ENCODE measurements around the gene NEURL1.

Gene NEURL1

DNA sequence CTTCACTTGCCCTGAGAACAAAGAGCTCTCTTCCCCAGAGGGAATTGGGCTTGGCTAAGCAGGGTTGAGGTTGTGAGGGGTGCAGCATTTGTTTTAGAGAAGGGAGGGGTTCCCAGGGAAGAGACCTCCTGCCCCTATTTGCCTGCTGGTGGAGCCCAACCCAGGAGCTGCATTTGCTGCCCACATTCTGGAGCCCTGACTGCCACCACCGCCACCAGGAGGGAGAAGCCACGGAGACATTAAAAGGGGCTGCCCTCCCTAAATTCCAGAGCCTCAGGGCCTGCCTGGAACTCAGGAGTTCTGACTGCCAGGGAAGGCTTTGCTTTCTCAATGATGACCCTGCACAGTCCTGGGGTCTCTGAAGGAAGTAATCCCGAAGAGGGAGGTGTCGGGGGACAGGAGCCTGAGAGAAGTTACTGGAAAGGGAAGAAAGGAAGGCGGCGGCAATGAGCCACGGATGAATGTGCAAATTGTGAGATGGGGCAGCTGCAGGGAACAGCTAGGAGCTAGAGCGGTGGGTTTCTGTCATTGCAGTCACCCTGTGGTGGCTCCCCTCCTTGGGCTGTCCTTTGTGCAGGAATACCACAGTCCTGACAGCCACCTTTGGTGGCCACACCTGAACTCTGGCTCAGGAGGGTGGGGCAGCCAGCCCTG, 51.3 kb downstream of the NEURL1 start:
- H3K9ac ChIP-seq (ENCODE audit: insufficient read length, low read depth), result no peak overlapping the region
- H3K4me3 ChIP-seq (ENCODE audit: insufficient read length, low read depth), result no peak overlapping the region
- H3K27me3 ChIP-seq (ENCODE audit: insufficient read depth, insufficient read length), result no peaks in the 10 kb centered on the region
- H3K9me3 ChIP-seq (ENCODE audit: insufficient read depth, low read length), result no peaks in the 10 kb centered on the region
- TF ChIP-seq ZNF274 (IDR thresholded peaks at IDR 0.05; ENCODE audit: low read depth, low read length) (no peak), YY1 (IDR thresholded peaks at IDR 0.05; ENCODE audit: insufficient read depth, insufficient read length) (no peak), SUZ12 (IDR thresholded peaks at IDR 0.05; ENCODE audit: extremely low read depth, insufficient read depth, insufficient read length) (no peak)
- H3K4me1 ChIP-seq (ENCODE audit: insufficient read depth, insufficient read length), result peaks cover 19% of the 10 kb centered on the region
- H3K36me3 ChIP-seq (ENCODE audit: insufficient read depth, insufficient read length, low read length), result no peaks in the 10 kb centered on the region
- no peak for DNase-seq (ENCODE audit: low read depth, low spot score)

DNA sequence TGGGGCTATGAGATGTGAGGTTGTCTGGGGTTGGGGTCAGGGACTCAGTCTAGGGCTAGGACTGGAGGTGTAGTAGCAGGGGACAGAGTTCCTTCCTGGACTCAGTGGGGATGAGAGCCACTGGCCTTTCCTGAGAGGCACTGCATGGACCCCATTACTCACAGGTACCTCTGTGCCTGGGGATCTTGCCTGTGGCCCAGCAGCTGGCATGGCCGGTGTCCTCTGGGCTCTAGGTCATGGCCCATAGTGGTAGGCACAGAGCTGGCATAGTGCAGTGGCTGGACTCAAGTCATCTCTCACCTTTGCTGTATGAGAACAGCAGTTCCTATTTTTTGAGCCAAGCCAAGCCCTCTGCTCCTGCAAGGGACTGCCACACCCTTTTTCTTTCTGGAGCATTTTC, 51.9 kb downstream of the NEURL1 start:
- no peak overlapping the region for H3K9ac ChIP-seq (ENCODE audit: insufficient read length, low read depth)
- no peak for DNase-seq (ENCODE audit: low read depth, low spot score)
- no peaks in the 10 kb centered on the region for H3K27me3 ChIP-seq (ENCODE audit: insufficient read depth, insufficient read length)
- no peaks in the 10 kb centered on the region for H3K9me3 ChIP-seq (ENCODE audit: insufficient read depth, low read length)
- peaks cover 19% of the 10 kb centered on the region for H3K4me1 ChIP-seq (ENCODE audit: insufficient read depth, insufficient read length)
- TF ChIP-seq SUZ12 (IDR thresholded peaks at IDR 0.05; ENCODE audit: extremely low read depth, insufficient read depth, insufficient read length) (no peak), YY1 (IDR thresholded peaks at IDR 0.05; ENCODE audit: insufficient read depth, insufficient read length) (no peak), ZNF274 (IDR thresholded peaks at IDR 0.05; ENCODE audit: low read depth, low read length) (no peak)
- H3K36me3 ChIP-seq (ENCODE audit: insufficient read depth, insufficient read length, low read length), result no peaks in the 10 kb centered on the region
- no peak overlapping the region for H3K4me3 ChIP-seq (ENCODE audit: insufficient read length, low read depth)

DNA sequence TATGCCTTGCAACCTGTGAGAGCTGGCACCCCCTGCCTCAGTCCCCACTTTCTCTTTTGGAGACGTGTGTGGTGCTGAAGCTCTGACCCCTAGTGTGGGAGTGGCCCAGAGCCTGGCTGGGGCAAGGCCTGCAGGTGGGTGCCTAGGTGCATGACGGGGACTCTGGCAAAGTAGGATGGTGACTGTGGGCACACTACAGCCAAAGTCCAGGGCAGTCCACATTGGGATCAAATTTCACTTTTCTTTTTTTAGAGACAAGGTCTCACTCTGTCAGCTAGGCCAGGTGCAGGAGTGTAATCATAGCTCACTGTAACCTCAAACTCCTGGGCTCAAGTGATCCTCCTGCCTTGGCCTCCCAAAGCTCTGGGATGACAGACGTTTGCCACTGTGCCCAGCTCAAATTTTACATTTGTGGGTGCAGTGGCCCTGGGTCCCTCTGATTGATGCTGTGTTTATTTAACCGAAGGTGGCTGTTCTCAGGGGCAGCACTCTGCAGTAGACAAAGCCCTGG, 52.3 kb downstream of the NEURL1 start:
- Histone ChIP-seq H3K4me3 (ENCODE audit: insufficient read length, low read depth) (no peak overlapping the region), H3K9ac (ENCODE audit: insufficient read length, low read depth) (no peak overlapping the region), H3K27me3 (ENCODE audit: insufficient read depth, insufficient read length) (no peaks in the 10 kb centered on the region), H3K4me1 (ENCODE audit: insufficient read depth, insufficient read length) (peaks cover 19% of the 10 kb centered on the region), H3K9me3 (ENCODE audit: insufficient read depth, low read length) (no peaks in the 10 kb centered on the region), H3K36me3 (ENCODE audit: insufficient read depth, insufficient read length, low read length) (no peaks in the 10 kb centered on the region)
- no peak for DNase-seq (ENCODE audit: low read depth, low spot score)
- TF ChIP-seq ZNF274 (IDR thresholded peaks at IDR 0.05; ENCODE audit: low read depth, low read length) (no peak), YY1 (IDR thresholded peaks at IDR 0.05; ENCODE audit: insufficient read depth, insufficient read length) (no peak), SUZ12 (IDR thresholded peaks at IDR 0.05; ENCODE audit: extremely low read depth, insufficient read depth, insufficient read length) (no peak)

DNA sequence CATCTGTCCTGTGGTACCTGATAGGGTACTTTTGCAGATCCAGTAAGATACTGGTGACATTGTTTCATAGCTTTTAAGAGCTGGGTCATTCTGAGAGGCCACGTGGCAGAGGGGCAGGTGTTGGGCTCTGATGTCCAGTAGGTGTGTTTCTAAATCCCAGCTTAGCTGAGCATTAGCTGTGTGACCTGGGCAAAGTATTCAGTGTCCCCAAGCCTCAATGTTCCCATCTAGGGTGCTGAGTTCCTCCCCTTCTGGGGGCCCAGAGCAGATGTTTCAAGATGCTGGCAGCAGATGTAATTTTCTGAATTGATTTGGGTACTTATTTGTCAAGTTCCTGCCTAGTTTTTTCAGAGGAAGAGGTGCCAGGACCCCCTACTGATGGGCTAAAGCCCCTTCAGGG, 52.9 kb downstream of the NEURL1 start:
- Histone ChIP-seq H3K4me1 (ENCODE audit: insufficient read depth, insufficient read length) (peaks cover 19% of the 10 kb centered on the region), H3K4me3 (ENCODE audit: insufficient read length, low read depth) (no peak overlapping the region), H3K27me3 (ENCODE audit: insufficient read depth, insufficient read length) (no peaks in the 10 kb centered on the region), H3K36me3 (ENCODE audit: insufficient read depth, insufficient read length, low read length) (no peaks in the 10 kb centered on the region), H3K9me3 (ENCODE audit: insufficient read depth, low read length) (no peaks in the 10 kb centered on the region), H3K9ac (ENCODE audit: insufficient read length, low read depth) (no peak overlapping the region)
- DNase-seq (ENCODE audit: low read depth, low spot score), result no peak
- TF ChIP-seq SUZ12 (IDR thresholded peaks at IDR 0.05; ENCODE audit: extremely low read depth, insufficient read depth, insufficient read length) (no peak), ZNF274 (IDR thresholded peaks at IDR 0.05; ENCODE audit: low read depth, low read length) (no peak)

DNA sequence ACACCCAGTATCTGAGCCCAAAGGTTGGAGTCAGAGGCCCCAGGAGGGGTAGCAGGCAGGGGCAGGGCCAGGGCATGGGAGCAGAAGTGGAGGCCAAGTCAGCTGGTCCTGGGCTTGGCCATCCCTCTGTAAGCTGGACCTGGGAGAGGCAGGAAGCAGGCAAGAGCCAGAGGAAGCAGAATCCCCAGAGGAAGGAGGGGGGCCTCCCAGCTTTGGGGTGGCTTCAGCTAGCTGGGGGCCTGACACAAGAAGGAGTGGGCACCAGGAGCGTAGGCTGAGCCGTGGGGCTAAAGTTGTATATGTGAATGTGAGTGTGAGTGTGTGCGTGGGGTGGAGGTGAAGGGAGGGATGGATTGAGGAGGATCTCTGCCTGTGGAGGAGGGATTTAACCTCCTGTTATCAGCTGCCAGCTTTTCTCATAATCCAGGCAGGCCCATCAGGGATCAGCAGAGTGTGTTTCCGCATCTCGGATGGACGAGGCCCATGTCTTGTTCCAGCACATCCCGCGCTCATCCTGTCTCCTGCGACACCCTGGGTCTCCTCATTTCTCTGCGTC, 54.0 kb downstream of the NEURL1 start:
- no peak overlapping the region for H3K9ac ChIP-seq (ENCODE audit: insufficient read length, low read depth)
- TF ChIP-seq ZNF274 (IDR thresholded peaks at IDR 0.05; ENCODE audit: low read depth, low read length), result no peak
- TF ChIP-seq YY1 (IDR thresholded peaks at IDR 0.05; ENCODE audit: insufficient read depth, insufficient read length), result no peak
- TF ChIP-seq SUZ12 (IDR thresholded peaks at IDR 0.05; ENCODE audit: extremely low read depth, insufficient read depth, insufficient read length), result no peak
- H3K4me1 ChIP-seq (ENCODE audit: insufficient read depth, insufficient read length), result peaks cover 21% of the 10 kb centered on the region

GRCh38 chr10:103548006-103548405, 54.5 kb downstream of the NEURL1 start:
- Histone ChIP-seq H3K36me3 (ENCODE audit: insufficient read depth, insufficient read length, low read length) (no peaks in the 10 kb centered on the region), H3K4me3 (ENCODE audit: insufficient read length, low read depth) (no peak overlapping the region), H3K9ac (ENCODE audit: insufficient read length, low read depth) (no peak overlapping the region), H3K4me1 (ENCODE audit: insufficient read depth, insufficient read length) (peaks cover 19% of the 10 kb centered on the region), H3K27me3 (ENCODE audit: insufficient read depth, insufficient read length) (no peaks in the 10 kb centered on the region), H3K9me3 (ENCODE audit: insufficient read depth, low read length) (no peaks in the 10 kb centered on the region)
- TF ChIP-seq SUZ12 (IDR thresholded peaks at IDR 0.05; ENCODE audit: extremely low read depth, insufficient read depth, insufficient read length) (no peak), ZNF274 (IDR thresholded peaks at IDR 0.05; ENCODE audit: low read depth, low read length) (no peak), YY1 (IDR thresholded peaks at IDR 0.05; ENCODE audit: insufficient read depth, insufficient read length) (no peak)
- no peak for DNase-seq (ENCODE audit: low read depth, low spot score)

More for the DNA sequence above, 54.0 kb downstream of the NEURL1 start:
- Histone ChIP-seq H3K27me3 (ENCODE audit: insufficient read depth, insufficient read length) (no peaks in the 10 kb centered on the region), H3K4me3 (ENCODE audit: insufficient read length, low read depth) (no peak overlapping the region), H3K36me3 (ENCODE audit: insufficient read depth, insufficient read length, low read length) (no peaks in the 10 kb centered on the region), H3K9me3 (ENCODE audit: insufficient read depth, low read length) (no peaks in the 10 kb centered on the region)
- no peak for DNase-seq (ENCODE audit: low read depth, low spot score)

GRCh38 chr10:103548581-103549348, 55.3 kb downstream of the NEURL1 start:
- DNase-seq (ENCODE audit: low read depth, low spot score), result no peak
- H3K27me3 ChIP-seq (ENCODE audit: insufficient read depth, insufficient read length), result no peaks in the 10 kb centered on the region
- H3K4me1 ChIP-seq (ENCODE audit: insufficient read depth, insufficient read length), result peaks cover 15% of the 10 kb centered on the region
- H3K9me3 ChIP-seq (ENCODE audit: insufficient read depth, low read length), result no peaks in the 10 kb centered on the region
- H3K4me3 ChIP-seq (ENCODE audit: insufficient read length, low read depth), result no peak overlapping the region
- no peak overlapping the region for H3K9ac ChIP-seq (ENCODE audit: insufficient read length, low read depth)
- TF ChIP-seq ZNF274 (IDR thresholded peaks at IDR 0.05; ENCODE audit: low read depth, low read length), result no peak
- no peak for TF ChIP-seq YY1 (IDR thresholded peaks at IDR 0.05; ENCODE audit: insufficient read depth, insufficient read length)
- TF ChIP-seq SUZ12 (IDR thresholded peaks at IDR 0.05; ENCODE audit: extremely low read depth, insufficient read depth, insufficient read length), result no peak
- H3K36me3 ChIP-seq (ENCODE audit: insufficient read depth, insufficient read length, low read length), result no peaks in the 10 kb centered on the region
